ENCODE data around the gene LARP7.
"Not testable (repeated sequence)": the region's sequence is repeated elsewhere in the genome, so short reads cannot be mapped to it uniquely, and the experiment has no call there.

The LARP7 gene

DNA sequence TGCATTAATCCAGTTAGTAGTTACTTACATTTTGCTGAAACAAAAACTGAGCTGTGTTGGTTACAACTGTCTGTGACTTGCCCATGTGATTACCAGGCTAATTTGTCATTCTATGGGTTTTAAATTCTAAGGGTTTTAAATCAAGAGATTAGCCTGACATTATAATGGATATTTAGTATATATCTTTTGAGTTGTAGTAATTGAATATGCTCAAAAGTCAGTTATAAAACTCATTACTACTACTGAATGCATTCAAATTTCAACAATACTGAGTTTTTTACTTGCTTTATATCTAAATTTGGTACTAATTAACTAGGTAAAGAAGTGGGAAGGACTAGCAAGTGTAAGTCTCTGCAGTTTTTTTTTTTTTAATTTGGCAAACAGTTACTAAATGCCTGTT lies 14.7 kb downstream of the LARP7 start:
- no peak for DNase-seq

DNA sequence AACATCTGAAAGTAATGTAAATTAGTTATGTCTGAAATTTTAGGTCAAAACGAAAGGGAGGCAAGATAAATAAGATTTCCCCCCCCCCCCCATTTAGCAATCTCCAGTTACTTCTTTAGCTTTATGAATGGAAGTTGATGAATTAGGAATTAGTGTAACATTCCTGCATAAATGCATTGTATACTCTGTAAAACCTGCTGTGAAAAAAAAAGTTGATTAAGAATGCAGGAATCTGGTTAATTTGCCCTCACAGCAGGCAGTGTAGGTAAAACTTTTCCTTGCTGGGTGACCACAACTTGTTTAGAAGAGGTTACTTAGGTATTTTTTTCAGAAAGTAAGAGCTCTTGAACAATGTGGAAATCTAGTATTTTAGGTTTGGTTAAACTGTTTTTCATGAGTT lies 15.3 kb downstream of the LARP7 start:
- no peak for DNase-seq

DNA sequence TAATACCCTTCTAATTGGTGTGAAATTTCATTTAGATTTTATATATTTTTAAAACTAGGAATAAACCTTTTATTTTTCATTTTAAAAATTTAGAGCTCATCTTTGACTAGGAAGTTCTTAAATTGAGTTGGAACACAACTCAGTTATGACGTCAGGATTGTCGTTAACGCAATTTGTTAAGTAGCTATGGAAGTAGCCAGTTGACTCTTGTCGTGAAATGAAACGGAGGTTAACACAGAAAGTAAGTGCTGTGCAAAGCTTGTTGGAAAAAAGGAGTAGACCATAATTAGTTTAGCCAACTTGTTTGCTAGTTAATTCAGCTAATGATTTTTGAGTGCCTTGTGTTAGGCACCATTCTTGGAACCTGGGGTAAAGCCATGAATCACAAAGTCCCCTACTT lies 18.3 kb downstream of the LARP7 start:
- DNase-seq: no peak

DNA sequence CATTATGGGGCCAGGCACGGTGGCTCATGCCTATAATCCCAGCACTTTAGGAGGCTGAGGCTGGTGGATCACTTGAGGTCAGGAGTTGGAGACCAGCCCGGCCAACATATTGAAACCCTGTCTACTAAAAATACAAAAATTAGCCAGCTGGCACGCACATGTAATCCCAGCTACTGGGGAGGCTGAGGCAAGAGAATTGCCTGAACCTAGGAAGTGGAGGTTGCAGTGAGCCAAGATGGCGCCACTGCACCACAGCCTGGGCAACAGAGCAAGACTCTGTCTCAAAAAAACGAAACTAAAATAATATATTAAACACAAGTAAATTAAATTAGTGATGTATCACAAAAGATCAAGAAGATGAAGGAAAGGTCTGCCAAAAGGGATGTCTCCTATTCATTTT lies 19.2 kb downstream of the LARP7 start:
- not testable (repeated sequence) for DNase-seq

DNA sequence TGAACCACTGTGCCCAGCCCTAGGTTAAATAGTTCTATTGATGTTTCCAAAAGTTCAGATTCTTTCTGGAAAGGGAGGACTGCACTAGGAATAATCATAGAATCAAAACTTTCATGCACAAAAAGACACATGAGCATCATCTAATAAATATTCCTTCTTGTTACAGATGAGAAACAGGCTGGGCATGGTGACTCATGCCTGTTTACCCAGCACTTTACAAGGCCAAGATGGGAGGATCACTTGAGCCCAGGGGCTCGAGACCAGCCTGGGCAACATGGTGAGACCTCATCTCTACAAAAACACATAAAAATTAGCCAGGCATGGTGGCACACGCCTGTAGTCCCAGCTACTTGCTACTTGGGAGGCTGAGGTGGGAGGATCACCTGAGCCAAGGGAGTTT lies 27.7 kb downstream of the LARP7 start:
- DNase-seq: no peak

DNA sequence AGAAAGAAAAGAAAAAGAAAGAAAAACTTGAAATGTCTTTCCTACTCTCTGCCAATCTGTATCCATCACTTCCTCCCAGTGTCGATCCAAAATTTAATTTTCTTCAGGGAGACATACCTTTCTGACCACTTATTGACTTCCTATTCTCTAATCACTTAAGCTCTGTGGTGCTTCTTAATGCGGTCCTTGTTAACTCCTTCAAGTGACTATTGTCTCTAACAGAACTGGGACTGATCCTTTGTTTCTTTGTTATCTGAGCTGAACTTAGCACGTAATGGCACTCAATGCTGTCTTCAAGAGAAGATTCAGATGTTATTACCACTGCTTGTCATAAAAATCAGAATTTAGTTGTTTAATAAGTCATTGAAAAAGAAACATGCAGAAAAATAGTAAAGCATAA lies 31.2 kb downstream of the LARP7 start:
- no peak for DNase-seq

DNA sequence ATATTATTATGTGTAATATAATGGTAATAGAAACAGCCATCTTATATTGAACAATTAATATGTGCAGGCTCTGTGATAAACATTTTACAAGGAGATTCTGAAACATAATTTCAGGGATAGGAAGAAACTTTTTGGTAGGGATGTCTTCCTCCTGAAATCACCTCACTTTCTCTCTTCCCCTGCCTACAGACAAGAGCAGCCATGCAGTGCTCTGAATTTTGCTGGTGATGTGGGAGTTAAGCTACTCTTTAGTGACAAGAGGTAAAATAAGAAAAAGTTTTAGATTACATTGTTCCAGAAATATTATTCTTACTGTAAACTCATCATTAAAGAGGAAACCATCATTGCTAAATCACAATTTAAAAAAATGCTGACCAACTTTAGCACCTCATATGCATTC lies 36.1 kb downstream of the LARP7 start:
- DNase-seq: no peak

DNA sequence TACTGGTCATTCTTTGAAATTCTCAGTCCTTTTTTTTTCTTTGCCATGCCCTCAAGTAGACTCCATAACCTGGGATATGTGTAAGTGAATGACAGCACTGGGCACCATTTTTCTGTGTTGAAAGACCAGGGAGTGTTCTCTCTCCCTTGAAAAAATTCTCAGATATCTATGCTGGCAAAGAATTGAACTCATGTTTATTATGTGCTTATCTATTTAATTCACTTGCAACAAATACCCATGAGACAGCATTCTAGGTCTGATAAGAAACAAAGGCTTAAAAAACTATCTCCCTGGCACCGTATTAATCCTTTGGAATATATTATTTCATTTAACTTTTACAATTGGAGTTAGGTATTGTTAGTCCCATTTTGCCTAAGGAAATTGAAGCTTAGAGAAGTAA lies 36.7 kb downstream of the LARP7 start:
- DNase-seq: no peak

DNA sequence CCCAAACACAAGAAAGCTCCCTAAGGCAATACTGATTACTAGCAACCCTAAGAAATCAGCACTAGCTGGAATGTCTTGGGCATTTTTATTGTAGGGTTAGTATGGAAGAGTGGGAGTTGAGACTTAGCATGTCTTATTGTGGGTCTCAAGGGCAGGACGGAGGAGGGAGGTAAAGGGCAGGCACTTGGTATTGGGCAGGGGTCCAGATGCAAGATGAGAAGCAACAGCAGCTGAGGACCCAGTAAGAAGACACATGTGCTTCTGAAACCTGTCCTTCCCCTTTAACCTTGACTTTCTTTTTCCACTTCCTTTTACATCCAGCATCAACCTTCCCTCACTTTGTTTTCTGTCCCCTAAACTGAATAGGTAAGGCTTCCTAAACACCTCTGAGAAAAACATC lies 37.4 kb downstream of the LARP7 start:
- no peak for DNase-seq

DNA sequence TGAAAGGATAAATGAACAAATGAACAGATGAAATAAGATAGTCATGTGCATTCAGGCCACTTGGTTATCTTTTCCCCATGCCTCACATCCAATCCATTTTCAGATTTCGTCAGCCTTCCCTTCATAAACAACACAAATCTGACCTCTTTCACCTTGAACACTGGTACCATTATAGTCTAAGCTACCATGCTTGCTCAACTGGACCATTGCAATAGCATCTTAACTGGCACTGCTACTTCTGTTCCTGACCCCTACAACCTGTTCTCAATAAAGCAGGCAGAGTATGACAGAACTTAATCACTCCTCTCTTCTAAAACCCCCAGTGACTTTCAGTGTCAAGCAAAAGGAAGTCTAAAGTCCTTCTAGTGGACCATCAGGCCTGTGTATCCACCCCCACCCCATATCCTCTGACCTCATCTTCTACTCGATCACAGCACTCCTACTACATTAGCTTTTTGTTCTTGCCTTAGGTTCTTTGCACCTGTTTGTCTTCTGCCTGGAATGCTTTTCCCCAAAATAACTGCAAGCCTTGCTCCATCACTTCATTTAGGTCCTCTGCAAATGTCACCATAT lies 40.7 kb downstream of the LARP7 start:
- DNase-seq: no peak

DNA sequence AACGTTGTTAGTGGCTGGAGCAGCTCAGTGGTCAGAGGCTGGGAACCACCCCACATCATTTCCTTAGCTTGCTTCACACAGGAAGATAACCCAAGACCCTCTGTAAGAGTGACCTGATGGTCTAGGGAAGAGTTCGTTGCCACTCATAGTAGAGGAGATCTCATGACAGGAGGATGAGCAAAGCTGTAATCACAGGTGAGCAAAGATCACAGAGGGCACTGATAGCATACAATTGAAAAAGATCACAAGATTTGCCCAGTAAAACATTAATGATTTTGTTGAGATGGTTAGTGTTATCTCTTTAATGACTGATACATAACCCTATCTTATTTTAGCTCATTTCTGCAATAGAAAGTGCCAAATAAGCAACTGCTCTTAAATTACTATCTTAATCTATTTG lies 44.1 kb downstream of the LARP7 start:
- DNase-seq: no peak

DNA sequence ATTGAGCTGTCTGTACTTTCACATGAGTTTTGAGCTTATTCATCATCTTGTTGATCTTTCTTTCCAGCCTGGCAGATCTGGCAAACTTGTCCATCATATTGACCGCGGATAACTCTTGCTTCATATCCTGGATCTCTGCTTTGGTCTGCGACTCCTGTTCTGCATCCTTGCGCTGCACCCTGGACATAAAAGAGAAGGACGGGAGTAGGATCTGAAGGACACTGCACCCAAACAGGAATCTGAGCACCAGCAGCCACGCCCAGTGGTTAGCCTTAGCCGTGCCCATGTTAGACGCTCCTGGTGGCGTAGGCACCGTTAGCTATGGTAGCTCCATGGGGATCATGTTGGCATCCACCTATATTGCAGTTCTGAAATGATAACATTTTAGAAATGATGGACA lies 56.6 kb downstream of the LARP7 start:
- DNase-seq: no peak

DNA sequence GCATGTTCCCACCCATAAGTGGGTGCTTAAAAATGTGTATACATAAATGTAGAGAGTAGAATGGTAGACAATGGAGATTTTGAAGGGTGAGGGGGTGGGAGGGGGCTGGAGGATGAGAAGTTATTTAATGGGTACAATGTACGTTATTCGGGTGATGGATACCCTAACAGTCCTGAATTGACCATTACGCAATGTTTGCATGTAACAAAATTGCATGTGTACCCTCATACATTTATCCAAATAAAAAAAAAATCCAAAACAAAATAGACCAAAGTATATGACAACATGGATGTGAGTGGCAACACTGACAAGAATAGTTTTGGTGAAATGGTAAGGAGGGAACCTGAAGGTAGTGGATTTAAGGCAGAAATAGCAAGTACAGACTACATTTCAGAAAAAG lies 63.7 kb downstream of the LARP7 start:
- no peak for DNase-seq

DNA sequence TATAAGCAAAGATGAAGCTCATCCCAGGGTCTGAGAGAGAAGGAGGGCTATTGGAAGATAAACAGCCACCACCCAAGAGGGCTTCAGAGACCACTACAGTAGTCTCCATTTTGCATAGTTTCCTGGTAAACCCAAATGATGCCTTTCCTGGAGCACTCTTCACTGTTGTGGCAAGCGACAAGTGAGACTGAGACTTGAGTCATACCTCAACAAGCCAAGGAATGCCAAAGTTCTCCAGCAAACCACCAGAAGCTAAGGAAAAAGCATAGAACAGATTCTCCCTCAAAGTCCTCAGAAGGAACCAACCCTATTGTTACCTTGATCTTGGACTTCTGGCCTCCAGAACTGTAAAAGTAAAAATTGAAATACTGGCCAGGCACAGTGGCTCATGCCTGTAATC lies 65.9 kb downstream of the LARP7 start:
- no peak for DNase-seq

DNA sequence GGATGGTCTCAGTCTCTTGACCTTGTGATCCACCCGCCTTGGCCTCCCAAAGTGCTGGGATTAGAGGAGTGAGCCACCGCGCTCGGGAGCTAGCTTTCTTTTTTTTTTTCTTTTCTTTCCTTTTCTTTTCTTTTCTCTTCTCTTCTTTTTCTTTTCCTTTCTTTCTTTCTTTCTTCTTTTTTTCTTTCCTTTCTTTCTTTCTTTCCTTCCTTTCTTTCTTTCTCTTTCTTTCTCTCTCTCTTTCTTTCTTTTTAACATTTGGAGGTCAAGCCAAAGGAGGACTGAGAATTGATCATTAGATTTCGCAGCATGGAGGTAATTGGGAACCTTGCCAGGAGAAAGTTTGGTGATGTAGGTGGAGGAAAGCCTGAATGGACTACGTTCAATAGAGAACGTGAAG lies 67.4 kb downstream of the LARP7 start:
- no peak for DNase-seq

DNA sequence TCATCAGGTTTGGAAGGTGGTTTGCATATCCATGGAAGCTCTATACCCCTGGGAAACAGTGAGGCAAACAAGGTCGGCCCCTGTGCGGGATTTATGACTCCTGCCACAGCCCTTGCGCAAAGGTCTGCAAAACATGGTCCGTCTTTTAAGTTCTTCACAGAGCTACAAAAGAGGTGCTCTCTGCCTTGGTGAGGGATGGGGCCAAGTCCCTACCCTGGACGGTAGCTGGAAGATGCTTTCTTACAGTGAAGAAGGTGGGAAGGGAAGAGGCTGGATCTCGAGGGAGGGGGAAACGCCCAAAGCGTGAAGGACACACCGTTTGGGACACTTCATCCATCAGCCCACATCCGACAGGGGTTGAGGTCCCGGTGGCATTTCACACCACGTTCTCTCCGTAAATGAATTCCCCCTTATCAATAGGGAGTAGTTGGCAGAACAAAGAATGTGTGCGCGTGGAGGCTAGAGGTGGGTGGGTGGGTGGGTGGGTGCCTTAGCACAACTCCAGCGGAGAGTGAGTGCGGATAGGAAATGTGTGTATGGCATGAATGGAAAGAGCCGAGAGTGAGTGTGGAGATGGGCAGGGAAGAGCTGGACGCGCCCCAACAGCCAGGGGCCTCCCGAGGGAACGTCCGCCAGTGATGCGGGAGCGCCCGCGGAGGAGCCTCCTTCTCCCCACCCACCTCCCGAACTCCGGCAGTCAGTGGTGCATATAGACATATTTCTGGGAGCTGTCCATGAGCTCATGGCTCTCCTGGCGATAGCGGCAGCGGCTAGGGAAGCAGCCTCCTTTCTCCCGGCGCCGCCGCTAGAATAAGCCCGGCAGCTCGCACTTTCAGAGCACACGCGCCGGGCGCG lies 68.3 kb downstream of the LARP7 start:
- DNase-seq: no peak

DNA sequence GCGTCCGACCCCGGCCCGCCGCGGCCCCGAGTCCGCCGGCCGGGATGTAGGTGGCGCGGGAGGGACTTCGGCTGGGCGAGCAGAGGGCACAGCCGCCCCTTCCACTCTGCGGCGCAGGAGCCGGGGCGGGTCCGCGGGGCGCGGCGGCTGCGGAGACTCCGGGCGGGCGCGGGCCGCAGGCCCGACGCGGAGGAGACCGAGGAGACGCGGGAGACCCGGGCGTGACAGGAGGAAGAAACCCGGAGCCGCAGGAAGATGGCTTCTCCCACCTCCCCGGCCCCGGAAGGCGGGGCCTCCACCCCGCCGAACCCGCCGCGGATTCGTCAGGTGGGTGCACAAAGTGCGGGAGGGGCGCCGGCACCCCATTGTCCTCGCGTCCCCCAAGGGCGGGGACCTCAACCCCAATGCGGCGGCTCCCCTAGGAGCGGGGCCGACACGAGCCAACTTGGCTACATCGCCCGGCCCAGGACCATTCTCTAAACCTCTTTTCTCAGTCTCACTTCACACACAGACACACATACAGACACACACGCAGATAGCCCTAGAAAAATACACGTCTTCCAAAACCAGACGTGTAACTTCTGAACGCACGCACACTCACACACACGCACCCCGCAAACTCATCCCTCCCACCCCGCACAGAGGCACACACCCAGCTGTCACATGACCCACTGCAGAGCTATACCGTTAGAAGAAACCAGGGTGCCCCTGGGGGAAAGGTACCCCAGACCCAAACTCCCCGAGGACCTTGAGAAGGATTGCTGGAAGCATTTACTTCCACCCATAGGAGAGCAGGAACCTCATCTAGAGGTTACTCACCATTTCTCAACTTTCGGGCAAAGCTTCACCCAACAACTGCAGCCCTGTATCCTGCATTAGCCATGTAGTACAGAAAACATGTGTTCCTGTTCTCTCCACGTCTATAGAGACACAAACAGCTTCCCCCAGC lies 69.2 kb downstream of the LARP7 start:
- peak; percentile 67 for DNase-seq

DNA sequence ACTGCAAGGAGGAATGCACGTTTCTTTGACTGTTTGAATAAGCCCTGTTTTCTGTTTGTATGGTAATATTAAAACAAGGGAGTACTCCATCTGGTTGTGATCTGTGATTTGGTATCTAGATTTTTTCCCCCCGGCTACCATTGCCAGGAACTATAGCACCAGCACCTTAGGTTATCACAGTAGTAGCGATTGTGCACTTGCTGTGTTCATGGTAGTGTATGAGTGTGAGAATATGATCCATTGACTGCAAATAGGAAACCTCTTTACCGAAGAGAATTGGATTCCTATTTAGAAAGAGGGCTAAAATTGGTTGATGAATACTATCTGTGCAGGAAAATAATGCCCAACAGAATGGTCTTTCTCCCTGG lies 69.9 kb downstream of the LARP7 start:
- no peak for DNase-seq

Data from activated effector memory CD4-positive, alpha-beta T cell treated with anti-CD3 and anti-CD28 coated beads, Interleukin-2, amount 50 U/mL, for 16 hours (primary cell).